Chondrocyte (in vitro differentiated cells): ENCODE results near the gene EGFR. TPM values are rescaled to one million over a fixed set of nuclear protein-coding genes. Genes with fewer than 3 reads are reported as not detected.

Source experiments
- DNase-seq: peaks from one replicate; pipeline ENCODE4 v3.0.0; 2021; ENCODE audit warnings: mixed read lengths, low spot score
- H3K27ac Mint-ChIP-seq: one replicate; pipeline ENCODE4 v1.8.0; 2021; ENCODE audit warnings: mild to moderate bottlenecking, moderate library complexity, mixed read lengths; ENCODE audit not compliant: unreplicated experiment
- H3K27me3 Mint-ChIP-seq: 2 replicates; pipeline ENCODE4 v1.8.0; 2021; ENCODE audit warnings: low read depth, mixed read lengths
- H3K36me3 Mint-ChIP-seq: 2 replicates; pipeline ENCODE4 v1.8.0; 2021; ENCODE audit warnings: low read depth, mixed read lengths
- H3K4me1 Mint-ChIP-seq: 2 replicates; pipeline ENCODE4 v1.8.0; 2021; ENCODE audit warnings: low read depth, mild to moderate bottlenecking, mixed read lengths
- H3K4me3 Mint-ChIP-seq: one replicate; pipeline ENCODE4 v1.8.0; 2021; ENCODE audit warnings: mild to moderate bottlenecking, moderate library complexity, mixed read lengths; ENCODE audit not compliant: unreplicated experiment
- H3K9me3 Mint-ChIP-seq: 2 replicates; pipeline ENCODE4 v1.8.0; 2021; ENCODE audit warnings: low read depth, mixed read lengths
- CTCF ChIP-seq: fragments of 200-600 bp; sonication (generic); IDR thresholded peaks from 2 replicates; pipeline ENCODE4 v1.5.0; 2021; ENCODE audit warnings: antibody characterized with exemption, mild to moderate bottlenecking, moderate library complexity
- total RNA-seq: library from RNA; stranded (reverse); gene quantifications from 3 replicates; pipeline ENCODE4 v1.2.1, GENCODE V29; 2021

The EGFR gene
- total RNA-seq, 1 donor from 2014 or later, result 25.5 TPM

- no peak for DNase-seq
- no peak overlapping the region for H3K4me3 Mint-ChIP-seq
- TF ChIP-seq CTCF, result no peak
- H3K9me3 Mint-ChIP-seq, result no peaks in the 10 kb centered on the region
- no peak overlapping the region for H3K27ac Mint-ChIP-seq
- no peaks in the 10 kb centered on the region for H3K27me3 Mint-ChIP-seq
- no peaks in the 10 kb centered on the region for H3K36me3 Mint-ChIP-seq
- H3K4me1 Mint-ChIP-seq, result peaks cover 41% of the 10 kb centered on the region
Observed at GRCh38 chr7:55072251-55072650, 53.4 kb downstream of the EGFR start.

- Mint-ChIP-seq H3K27ac (peak overlapping the region; percentile 71), H3K9me3 (no peaks in the 10 kb centered on the region), H3K36me3 (no peaks in the 10 kb centered on the region), H3K4me1 (peaks cover 38% of the 10 kb centered on the region), H3K27me3 (no peaks in the 10 kb centered on the region), H3K4me3 (no peak overlapping the region)
- DNase-seq, result no peak
- no peak for TF ChIP-seq CTCF
Observed at GRCh38 chr7:55073051-55073511, 54.3 kb downstream of the EGFR start.

DNA sequence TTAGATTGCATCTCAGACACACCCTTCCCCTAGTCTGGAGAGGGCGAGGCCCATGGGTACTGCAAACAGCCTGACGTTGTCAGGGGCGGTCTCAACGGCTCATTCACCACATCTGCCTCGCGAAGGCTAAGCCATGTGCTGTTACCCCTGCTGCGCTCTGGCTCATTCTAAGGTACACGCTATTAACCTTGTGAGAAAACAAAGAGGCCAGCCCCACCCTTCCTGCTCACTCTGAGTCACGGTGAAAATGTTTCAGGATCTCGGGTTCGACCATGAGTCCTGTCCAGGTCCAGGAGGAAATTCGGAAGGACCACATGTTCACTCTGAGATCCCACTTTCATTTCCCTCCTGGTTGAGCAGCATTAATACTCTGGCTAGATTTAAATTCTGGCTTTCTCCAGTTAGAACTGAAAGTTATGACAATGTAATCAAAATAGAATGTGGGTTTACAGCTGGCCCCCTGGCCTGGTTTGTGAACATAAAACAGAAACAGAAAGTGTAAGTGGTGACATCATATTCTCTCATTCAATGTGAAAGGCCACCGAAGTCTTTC is 55.2 kb downstream of the EGFR start:
- Mint-ChIP-seq H3K9me3 (no peaks in the 10 kb centered on the region), H3K4me1 (peaks cover 43% of the 10 kb centered on the region), H3K27ac (peak overlapping the region; percentile 91), H3K4me3 (peak overlapping the region; percentile 40), H3K36me3 (no peaks in the 10 kb centered on the region), H3K27me3 (no peaks in the 10 kb centered on the region)
- TF ChIP-seq CTCF, result no peak
- no peak for DNase-seq

- TF ChIP-seq CTCF, result no peak
- H3K4me1 Mint-ChIP-seq, result peaks cover 53% of the 10 kb centered on the region
- H3K4me3 Mint-ChIP-seq, result no peak overlapping the region
- H3K9me3 Mint-ChIP-seq, result no peaks in the 10 kb centered on the region
- no peak overlapping the region for H3K27ac Mint-ChIP-seq
- no peaks in the 10 kb centered on the region for H3K27me3 Mint-ChIP-seq
- no peaks in the 10 kb centered on the region for H3K36me3 Mint-ChIP-seq
- no peak for DNase-seq
Observed at GRCh38 chr7:55075464-55076021, 56.7 kb downstream of the EGFR start.

- DNase-seq, result no peak
- peaks cover 55% of the 10 kb centered on the region for H3K4me1 Mint-ChIP-seq
- H3K4me3 Mint-ChIP-seq, result no peak overlapping the region
- no peak overlapping the region for H3K27ac Mint-ChIP-seq
- H3K27me3 Mint-ChIP-seq, result peaks cover under 1% of the 10 kb centered on the region
- TF ChIP-seq CTCF, result no peak
- no peaks in the 10 kb centered on the region for H3K9me3 Mint-ChIP-seq
- peaks cover 3% of the 10 kb centered on the region for H3K36me3 Mint-ChIP-seq
Observed at GRCh38 chr7:55077561-55078410, 59.0 kb downstream of the EGFR start.
